Stimulated activated CD4-positive, alpha-beta T cell treated with anti-CD3 and anti-CD28 coated beads, Interleukin-12 subunit alpha, Interleukin-12 subunit beta, amount 100 ng/mL, for 4 hours (primary cell): ENCODE results near the gene DIDO1.

Experiments used
- DNase-seq: peaks from one replicate; pipeline ENCODE4 v3.0.0-alpha.2; 2020

The DIDO1 gene

GRCh38 chr20:62889871-62890270 lies 36.4 kb downstream of the DIDO1 start:
- no peak for DNase-seq

- DNase-seq = no peak
These were observed 36.9 kb downstream of the DIDO1 start for GRCh38 chr20:62889411-62889810.

DNA sequence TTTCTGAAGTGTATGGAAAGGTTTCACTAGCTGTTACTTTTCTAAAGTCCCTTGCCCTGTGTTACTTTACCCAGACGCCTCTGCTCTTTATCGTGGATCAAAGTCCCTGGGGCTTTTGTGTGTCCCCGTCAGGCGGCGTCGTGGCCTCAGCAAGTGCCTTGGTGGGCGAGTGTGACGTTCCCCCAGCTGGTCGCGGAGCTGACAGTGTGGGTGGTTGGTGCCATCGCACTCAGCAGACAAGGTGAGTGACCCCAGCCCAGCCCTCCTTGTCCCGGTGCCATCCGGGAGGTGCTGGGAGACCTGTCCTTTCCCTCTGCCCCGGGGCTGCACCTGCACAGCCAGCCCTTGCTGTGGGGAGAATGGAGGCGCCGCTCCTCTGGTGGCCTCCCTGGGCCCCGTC lies 37.4 kb downstream of the DIDO1 start:
- no peak for DNase-seq

GRCh38 chr20:62888406-62888805 lies 37.9 kb downstream of the DIDO1 start:
- DNase-seq = no peak

DNA sequence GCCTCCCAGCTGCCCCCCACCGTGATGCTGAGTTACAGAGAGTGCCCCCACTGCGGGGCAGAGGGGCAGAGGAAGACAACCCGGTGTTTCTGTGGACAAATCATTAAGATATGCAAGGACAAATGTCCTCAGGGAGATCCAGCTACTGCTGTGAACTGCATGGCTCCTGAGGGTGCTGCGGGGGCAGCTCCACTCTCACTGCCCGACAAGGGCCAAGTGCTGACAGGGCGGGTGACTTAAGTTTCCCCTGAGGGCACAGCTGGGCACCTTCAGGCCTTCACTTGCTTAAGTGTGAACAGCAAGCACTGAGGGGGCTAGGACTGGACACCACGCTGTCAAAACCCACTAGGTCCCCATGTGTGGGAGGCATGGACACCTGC lies 38.5 kb downstream of the DIDO1 start:
- no peak for DNase-seq

GRCh38 chr20:62887152-62887859 lies 39.0 kb downstream of the DIDO1 start:
- no peak for DNase-seq

DNA sequence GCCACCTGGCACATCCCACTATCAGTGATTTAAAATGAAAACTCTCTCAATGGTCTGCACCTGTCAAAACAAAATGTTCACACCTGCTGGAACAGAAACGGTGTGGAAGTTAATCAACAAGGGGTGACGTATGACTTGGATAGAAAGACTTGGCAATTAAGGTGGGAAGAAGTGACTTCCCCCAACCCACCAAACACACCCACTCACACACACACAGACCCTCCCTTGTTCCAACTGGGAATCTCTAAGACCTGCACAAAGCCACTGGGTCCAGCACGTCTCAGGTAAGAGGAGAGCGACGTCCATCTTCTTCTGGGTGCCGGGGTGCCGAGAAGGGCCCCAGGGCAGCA lies 39.6 kb downstream of the DIDO1 start:
- no peak for DNase-seq

DNA sequence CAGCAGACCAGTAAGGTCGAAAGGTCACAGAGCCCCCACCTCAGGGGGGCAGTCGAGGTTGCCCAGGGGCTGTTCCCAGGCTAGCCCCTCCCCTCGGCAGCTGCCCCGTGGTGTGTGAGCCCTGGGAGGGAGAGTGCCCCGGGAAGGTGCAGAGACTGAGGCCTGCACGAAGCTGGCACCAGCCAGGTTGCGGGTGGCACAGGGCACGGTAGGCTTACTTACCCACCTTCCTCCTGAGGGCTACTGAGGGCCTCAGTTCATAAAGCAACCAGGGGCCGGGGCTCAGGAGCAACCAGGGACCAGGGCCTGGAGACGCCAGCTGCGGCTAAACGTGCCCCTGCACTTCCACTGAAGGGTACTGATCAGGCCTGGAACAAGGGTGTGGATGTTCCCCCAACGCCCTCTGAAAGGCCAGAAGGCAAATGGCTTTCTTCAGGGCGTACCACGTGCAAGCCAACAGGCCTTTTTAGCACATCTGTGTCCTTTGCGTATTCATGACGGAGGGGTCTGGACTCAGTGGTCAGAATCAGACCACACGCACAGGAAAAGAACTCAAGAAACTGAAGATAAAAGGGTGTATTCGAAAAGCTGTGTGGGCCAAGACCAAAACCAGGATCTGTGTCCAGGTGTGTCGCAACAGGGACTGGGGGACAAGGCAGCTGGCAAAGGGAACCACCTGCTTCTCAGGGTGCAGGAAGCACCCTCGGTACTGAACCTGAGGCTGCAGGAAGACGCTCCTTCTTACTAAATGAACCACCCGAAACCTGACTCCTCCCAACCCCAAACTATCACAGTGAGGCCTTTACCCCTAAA lies 40.2 kb downstream of the DIDO1 start:
- no peak for DNase-seq

DNA sequence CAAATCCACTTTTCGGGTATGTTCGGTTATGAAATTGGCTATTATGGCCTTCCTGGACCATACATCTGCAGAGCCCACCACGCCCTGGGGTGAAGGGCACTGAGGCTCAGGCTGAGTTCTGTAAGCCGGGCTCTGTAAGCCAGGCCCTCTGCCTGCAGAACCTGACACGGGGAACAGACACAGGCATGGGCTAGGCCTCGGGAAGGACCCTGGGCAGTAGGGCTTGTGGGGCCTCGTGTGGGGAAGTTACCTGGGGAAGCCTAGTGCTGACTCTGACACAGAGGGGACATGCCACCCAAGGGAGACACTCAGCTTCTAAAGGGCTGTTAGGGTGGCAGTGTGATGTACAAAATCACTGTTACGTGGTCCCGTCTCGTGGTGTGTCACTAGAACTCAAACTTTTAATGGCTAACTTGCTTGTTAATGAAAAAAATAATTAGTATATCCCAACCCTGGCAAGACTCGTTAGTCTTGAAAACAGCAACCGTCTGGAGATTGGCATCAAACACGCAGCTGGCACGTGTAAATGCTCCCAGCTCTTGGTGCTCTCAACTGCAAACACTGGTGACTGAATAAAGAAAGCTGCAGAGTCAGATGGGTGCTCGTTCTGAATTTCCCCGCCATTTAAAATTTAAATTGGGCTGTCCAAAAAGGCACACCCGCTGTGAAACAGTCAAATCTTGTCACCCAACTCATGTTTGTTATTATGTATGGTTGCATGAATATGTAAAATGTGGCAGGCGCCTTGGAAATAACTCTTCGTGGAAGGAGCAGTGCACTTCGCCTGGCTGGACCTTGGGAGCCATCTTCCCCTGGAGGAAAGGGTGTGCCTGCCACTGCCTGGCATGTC lies 41.0 kb downstream of the DIDO1 start:
- no peak for DNase-seq

DNA sequence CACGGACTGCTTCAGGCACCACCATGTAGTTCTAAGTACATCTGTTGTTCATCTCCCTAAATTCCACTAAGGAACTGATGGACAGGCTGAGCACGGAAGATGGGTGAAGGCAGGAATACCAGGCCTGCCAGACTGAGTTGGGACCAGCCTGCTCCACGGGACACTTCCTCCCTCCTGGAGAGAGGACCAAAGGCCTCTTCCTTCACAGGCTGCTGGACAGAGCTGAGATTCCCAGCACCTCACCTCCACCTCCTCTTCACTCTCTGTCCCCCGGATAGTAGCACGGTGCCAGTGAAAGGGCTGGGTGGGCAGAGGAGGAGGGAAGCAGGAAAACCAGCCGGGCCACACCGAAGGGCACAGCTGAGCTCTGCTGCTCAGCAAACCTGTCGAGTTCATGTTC lies 41.7 kb downstream of the DIDO1 start:
- DNase-seq = no peak

DNA sequence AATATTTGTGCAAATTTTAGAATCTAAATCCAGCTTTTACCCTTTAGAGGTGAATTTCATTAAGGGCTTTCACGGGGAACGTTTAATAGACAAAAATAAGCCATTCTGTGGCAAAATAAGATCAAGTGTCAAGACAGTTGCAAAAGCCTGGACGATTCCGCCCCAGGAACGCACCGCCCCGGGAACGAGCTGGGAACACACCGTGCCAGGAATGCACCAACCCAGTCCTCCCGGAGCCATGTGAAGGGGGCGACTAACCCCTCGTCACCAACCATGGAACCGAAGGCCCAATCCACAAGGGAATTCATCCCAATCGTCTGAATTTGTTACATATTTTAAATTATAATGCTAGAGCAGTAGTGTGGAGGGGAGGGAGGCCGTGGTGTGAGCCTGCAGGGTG lies 43.9 kb downstream of the DIDO1 start:
- DNase-seq = no peak

GRCh38 chr20:62881662-62882395 lies 44.5 kb downstream of the DIDO1 start:
- DNase-seq = no peak

DNA sequence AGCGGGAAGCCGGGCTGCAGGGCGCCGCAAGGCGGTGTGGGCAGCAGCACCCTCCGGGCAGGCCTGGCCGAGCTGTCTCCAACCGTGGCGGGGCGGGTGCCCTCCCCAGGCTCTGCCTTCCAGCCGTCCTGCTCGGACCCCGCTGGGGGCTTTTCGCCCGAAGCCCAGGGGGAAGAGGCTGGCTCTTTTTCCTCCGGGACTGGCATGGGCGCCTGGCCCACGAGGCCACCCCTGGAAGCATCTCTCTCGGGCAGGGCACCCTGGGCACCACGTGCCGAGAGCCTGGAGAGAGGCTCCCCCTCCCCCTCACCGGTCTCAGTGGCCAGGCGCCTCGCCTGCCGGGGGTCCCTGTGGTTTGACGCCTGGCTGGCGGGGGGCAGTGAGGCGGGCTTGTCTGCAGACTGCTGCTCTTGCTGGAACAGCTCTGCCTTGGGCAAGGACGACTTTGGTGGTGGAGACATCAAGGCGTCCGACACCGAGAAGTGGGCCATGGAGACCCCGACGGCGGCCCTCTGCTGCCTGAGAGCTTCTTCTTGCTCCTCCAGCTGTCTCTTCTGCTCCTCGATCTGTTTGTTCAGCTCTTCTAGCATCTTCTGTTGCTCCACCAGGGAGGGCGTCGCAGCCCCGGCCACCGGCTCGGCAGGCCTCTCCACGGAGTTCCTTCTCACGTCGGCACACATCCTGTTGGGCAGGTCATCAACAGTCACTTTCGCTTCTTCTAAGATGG lies 45.2 kb downstream of the DIDO1 start:
- DNase-seq = no peak

DNA sequence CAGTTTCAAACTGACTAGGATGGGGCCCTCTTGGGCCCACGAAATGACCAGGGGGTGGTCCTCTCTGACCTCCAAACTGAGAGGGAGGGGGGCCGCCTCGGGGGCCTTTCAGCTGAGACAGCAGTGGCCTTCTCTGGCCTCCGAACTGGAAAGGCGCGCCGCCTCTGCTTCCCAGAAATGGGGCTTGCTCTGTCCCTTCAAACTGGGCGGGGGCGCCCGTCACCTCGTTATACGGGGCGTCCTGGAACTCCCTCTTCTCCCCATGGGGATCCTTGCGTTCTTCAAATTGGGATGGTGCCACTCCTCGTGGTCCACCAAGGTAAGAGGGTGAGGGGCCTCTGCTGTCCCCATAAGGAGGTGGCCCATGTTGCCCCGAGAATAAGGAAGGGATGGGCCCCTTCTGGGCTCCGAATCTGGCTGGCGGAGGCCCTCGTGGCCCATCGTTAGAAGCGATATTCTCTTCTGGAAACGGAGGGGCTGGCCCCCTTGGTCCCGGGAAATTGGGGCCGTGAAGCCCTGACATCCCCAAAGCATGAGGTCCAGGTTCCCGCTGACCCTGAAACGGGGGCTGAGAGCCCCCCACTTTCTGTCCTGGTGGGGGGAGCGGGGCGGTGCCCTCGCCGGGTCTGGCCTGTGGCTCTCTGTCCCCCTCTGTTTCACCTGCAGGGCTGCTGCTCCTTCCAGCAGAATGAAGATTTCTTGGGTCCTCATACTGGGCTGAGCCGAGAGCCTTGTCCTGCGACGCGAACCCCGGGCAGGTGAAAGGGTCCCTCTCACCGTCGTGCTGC lies 46.0 kb downstream of the DIDO1 start:
- DNase-seq = no peak

DNA sequence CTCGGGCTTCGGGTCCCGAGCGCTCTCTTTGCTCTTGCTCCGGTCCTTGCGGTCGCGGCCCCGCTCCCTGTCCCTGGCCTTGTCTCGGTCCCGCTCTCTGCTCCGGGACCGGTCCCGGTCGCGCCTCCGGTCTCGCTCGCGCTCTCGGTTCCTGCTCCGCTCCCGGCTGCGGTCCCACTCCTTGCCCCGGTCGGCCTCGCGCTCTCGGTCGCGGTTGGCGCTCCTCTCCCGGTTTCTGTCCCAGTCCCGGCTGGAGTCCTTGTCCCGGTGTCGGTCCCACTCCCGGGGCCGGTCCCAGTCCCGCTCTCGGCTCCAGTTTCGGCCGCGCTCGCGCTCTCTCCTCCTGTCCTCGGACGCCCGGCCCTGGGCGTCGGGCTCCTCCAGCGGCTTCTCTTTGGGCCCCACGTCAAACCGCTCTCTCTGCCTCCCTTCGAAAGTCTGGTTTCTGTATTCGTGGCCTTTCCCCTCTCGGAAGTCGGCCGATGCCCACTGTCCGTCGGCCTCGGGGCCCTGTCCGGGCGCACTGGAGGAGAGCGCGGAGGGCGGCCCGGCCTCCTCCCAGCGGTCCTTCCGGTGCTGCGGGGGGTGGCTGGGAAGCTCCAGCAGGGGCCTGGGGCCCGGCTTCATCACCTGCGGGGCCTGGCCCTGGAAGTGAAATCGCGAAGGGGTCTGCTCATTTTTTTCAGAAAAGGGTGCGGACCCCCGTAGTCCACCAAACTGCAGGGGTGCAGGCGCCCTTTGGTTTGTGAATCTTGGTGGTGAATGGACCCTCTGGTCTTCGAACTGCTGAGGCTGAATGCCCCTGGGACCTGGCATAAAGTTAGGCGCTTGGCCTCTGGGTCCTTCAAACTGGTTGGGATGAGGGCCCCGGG lies 46.8 kb downstream of the DIDO1 start:
- no peak for DNase-seq

- DNase-seq = no peak
These were observed 47.9 kb downstream of the DIDO1 start for GRCh38 chr20:62878244-62879038.

- DNase-seq = no peak
These were observed 49.1 kb downstream of the DIDO1 start for GRCh38 chr20:62876902-62877816.

- no peak for DNase-seq
These were observed 49.8 kb downstream of the DIDO1 start for GRCh38 chr20:62876501-62876901.
